Smooth muscle cell of trachea (primary cell): Measurements from ENCODE around the gene SLC25A2. TPM values are rescaled to one million over a fixed set of nuclear protein-coding genes. Genes with fewer than 3 reads are reported as not detected.

Source experiments
- total RNA-seq: library from RNA; depleted of rRNA; stranded (reverse); fragments of >200 nt; gene quantifications from 2 replicates; pipeline ENCODE4 v1.2.1, GENCODE V29; 2014

SLC25A2 gene
- total RNA-seq: 0.50 and 1.0 TPM in 2 replicates

DNA sequence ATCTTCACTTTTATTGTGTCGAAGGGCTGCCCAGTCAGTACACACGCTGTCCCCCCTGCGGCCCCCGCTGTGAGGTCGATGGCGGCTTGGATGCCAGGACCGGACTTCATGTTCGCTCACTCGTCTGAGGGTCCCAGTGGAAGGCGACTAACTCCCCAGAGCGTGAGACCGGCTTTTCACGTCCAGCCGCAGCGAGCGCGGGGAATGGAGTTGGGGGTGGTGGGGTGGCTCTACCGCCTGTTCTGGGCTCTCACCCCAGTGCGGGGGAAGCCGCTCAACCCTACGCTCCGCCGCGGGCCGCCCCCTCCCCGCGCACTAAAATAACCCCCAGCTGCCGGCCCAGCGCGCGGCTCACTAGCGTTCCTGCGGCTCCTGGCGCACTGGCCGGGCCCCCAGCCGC lies at the start of gene SLC25A2:
TSS of gene SLC25A2 (minus strand) at position 294 of the 400 bp plus-strand sequence. CDS start at position 110, 184 bp downstream.

DNA sequence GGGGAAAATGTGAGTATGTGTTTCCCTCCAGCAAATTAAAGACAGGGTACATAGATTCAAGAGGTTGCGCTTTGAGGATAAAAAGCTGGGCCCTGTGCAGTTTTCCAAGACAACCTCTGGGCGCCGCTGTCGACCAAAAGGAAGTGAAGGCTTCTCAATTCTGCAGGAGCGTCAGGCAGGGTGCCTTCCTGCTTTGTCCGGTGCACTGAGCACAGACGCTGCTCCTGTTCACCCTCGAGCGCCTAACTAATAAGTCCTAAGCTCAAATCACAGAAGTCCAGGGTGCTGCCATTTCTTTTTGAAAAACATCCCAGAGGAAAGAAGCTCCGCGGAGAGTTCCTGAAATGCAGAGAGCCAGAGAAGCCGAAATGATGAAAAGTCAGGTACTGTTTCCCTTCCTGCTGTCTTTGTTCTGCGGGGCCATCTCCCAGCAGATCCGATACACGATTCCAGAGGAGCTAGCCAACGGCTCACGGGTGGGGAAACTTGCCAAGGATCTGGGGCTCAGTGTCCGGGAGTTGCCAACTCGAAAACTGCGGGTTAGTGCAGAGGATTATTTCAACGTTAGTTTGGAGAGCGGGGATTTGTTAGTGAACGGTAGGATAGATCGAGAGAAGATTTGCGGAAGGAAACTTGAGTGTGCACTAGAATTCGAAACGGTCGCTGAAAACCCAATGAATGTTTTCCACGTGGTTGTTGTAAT lies 46.2 kb upstream of the SLC25A2 start, which contains the start of gene PCDHGB1:
TSS of gene PCDHGB1 (plus strand) at position 183 of the 703 bp plus-strand sequence. CDS start at position 345, 162 bp downstream.

DNA sequence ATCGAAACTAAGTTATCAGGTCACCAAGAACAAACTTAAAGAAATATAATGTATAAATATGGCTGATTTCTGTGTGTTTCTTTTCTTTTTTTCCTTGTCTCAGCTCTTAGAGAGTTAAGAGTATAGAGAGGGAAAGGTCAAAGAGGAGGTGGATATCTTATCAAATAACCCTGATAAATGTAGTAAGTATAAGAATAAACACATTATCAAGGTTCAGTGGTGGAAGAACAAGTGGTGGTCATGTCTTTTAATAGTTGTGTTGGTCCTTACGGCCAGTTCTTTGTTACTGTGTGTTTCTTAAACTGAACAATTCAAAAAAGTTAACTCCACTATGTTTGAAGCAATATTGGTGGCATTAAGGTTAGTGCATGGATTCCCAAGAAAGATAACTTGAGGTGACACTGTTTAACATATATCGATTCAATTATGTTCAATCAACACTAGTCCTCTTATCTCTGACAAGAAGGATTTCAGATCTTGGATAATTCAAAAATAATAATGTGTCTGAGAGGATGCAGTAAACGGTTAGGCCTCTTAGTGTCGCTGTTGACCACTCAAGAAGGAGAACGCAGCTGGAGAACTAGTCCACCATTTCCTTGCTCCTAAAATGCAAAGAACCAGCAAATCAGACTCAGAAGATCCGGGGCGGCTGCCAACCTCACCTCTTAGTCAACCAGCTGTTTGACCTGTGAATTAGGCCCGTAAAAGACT lies 39.5 kb upstream of the SLC25A2 start, which contains the start of gene PCDHGA3:
TSS of gene PCDHGA3 (plus strand) at position 588 of the 711 bp plus-strand sequence. CDS start 205 bp downstream, outside the sequence.

DNA sequence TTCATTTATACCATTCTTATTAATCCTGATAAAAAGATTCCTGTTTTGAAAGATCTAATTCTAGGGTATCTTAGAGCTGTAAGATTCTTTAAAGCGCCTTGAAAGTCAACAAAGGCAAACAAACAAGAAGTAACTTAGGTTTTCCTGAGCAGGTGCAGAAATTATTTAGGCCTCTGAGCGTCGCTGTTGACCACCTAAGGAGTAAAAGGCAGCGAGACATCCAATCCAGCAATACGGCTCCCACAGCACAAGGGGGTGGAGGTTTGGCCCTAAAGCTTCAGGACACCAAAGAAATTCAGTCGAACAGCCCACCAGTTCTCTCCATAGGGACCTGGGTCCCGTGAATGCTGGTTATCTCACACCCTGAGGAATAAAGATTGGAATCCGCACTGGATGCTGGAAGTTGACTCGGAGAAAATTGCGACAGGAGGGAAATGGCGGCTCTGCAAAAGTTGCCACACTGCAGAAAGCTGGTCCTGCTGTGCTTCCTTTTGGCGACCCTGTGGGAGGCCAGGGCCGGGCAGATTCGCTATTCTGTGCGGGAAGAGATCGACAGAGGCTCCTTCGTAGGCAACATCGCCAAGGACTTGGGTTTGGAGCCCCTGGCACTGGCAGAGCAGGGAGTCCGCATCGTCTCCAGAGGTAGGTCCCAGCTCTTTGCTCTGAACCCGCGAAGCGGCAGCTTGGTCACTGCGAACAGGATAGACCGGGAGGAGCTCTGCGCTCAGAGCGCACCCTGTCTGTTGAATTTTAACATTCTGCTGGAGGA lies 34.9 kb upstream of the SLC25A2 start, which contains the start of gene PCDHGA2:
TSS of gene PCDHGA2 (plus strand) at position 223 of the 769 bp plus-strand sequence.

DNA sequence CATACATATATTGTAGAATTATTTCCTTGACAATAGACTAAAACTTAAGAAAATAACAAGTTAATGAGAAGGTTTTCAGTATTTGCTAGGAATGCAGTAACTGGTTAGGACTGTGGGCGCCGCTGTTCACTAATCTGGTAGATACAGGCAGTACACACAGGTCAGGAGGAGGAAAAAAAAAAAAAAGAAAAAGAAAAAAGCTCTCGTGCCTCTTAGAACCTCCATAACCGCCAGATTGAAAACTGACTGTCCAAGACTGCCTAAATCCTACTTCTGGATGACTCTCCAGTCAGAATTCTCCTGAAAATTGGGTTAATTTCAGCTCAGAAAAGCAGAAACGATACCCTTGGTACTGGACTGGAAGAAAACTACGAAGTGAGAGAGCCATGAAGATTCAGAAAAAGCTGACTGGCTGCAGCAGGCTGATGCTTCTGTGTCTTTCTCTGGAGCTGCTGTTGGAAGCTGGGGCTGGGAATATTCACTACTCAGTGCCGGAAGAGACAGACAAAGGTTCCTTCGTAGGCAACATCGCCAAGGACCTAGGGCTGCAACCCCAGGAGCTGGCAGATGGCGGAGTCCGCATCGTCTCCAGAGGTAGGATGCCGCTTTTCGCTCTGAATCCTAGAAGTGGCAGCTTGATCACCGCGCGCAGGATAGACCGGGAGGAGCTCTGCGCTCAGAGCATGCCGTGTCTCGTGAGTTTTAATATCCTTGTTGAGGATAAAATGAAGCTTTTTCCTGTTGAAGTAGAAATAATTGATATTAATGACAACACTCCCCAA lies 26.6 kb upstream of the SLC25A2 start, which contains the start of gene PCDHGA1:
TSS of gene PCDHGA1 (plus strand) at position 216 of the 782 bp plus-strand sequence.

DNA sequence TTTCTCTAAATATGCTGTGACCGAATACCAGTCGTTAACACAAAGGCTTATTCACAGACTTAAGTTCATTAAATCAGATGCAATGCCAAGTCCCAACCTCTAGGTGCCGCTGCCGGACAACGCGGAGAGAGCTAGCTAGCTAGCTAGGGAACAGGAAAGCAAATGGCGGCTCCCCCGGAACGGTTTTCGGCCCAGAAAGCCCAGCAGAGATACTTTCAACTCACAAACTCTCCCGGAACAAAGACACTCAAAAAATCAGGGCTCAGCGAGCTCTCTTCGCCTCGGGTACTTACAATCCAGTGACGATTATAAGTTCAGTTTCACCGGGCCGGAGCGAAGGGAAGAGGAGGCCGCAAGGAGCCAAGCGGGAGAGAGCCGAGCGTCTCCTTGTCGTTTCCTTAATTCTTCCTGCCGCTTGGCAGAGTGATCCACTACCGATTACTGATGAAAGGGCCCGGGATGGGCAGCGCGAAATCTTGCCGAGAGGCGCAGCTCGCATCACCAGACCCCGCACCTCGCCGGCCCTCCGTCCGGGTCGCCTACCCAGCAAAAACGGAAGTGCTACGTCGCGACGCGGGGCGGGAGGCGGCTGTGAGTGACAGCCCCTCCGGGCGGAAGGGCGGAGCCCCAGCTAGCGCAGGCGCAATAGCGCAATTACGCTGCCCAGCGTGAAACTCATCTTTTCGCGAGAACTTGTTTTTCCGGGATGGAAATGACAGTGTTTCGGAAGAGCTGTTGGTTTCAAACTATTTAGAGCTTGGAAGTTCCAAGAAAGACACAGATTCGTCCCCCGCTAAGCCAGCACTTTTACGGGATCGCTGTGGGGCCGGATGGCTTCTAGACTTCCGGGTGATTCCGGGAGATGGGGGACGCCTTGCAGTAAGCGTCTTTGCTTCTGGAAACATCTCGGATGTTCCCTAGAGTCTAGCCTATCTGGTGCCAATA lies 16.6 kb upstream of the SLC25A2 start, which contains the start of gene TAF7:
TSS of gene TAF7 (minus strand) at position 560 of the 945 bp plus-strand sequence. CDS start 740 bp downstream, outside the sequence.

Other genes starting within 250 kb of the SLC25A2 start
- gene PCDHB2, start 209.4 kb downstream of the SLC25A2 start, total RNA-seq: 0.58 and 3.0 TPM in 2 replicates
- gene PCDHB3, start 203.6 kb downstream of the SLC25A2 start, total RNA-seq: 0.29 and 0.50 TPM in 2 replicates
- 0.15 and 0.17 TPM in 2 replicates for gene PCDHB4, start 182.2 kb downstream of the SLC25A2 start, total RNA-seq
- gene PCDHB5, start 168.8 kb downstream of the SLC25A2 start, total RNA-seq: 0.29 and 1.3 TPM in 2 replicates
- gene PCDHB6, start 154.0 kb downstream of the SLC25A2 start, total RNA-seq: 0.33 TPM in 1 of 2 replicates, not detected in the other
- gene PCDHB7, start 131.4 kb downstream of the SLC25A2 start, total RNA-seq: under 0.01 and 0.66 TPM in 2 replicates
- gene PCDHB8, start 126.3 kb downstream of the SLC25A2 start, total RNA-seq: 0.50 TPM in 1 of 2 replicates, not detected in the other
- 0.15 and 0.50 TPM in 2 replicates for gene PCDHB16, start 121.7 kb downstream of the SLC25A2 start, total RNA-seq
- under 0.01 and 0.17 TPM in 2 replicates for gene PCDHB9, start 116.9 kb downstream of the SLC25A2 start, total RNA-seq
- gene PCDHB10, start 111.7 kb downstream of the SLC25A2 start, total RNA-seq: 0.15 and 0.66 TPM in 2 replicates
- 0.50 TPM in 1 of 2 replicates, not detected in the other for gene PCDHB11, start 104.4 kb downstream of the SLC25A2 start, total RNA-seq
- 0.15 and 0.33 TPM in 2 replicates for gene PCDHB12, start 95.3 kb downstream of the SLC25A2 start, total RNA-seq
- gene PCDHB13, start 90.1 kb downstream of the SLC25A2 start, total RNA-seq: under 0.01 and 1.3 TPM in 2 replicates
- gene PCDHB14, start 80.7 kb downstream of the SLC25A2 start, total RNA-seq: 0.15 and 1.2 TPM in 2 replicates
- under 0.01 and 0.66 TPM in 2 replicates for gene PCDHB15, start 58.7 kb downstream of the SLC25A2 start, total RNA-seq
- 70.8 and 74.8 TPM in 2 replicates for gene TAF7, start 16.7 kb upstream of the SLC25A2 start, total RNA-seq
- 1.3 and 2.3 TPM in 2 replicates for gene PCDHGA1, start 26.5 kb upstream of the SLC25A2 start, total RNA-seq
- gene PCDHGA2, start 34.7 kb upstream of the SLC25A2 start, total RNA-seq: 3.3 and 6.6 TPM in 2 replicates
- gene PCDHGA3, start 39.8 kb upstream of the SLC25A2 start, total RNA-seq: 1.3 and 2.6 TPM in 2 replicates
- gene PCDHGB1, start 46.0 kb upstream of the SLC25A2 start, total RNA-seq: 4.4 and 4.5 TPM in 2 replicates
- 8.9 and 11.1 TPM in 2 replicates for gene PCDHGA4, start 51.0 kb upstream of the SLC25A2 start, total RNA-seq
- 5.1 TPM in 2 replicates for gene PCDHGB2, start 55.9 kb upstream of the SLC25A2 start, total RNA-seq
- gene PCDHGA5, start 60.1 kb upstream of the SLC25A2 start, total RNA-seq: 2.8 and 3.5 TPM in 2 replicates
- 7.1 and 9.4 TPM in 2 replicates for gene PCDHGB3, start 66.2 kb upstream of the SLC25A2 start, total RNA-seq
- gene PCDHGA6, start 69.8 kb upstream of the SLC25A2 start, total RNA-seq: 4.8 and 6.3 TPM in 2 replicates
- gene PCDHGA7, start 78.7 kb upstream of the SLC25A2 start, total RNA-seq: 5.4 and 8.4 TPM in 2 replicates
- gene PCDHGB4, start 83.6 kb upstream of the SLC25A2 start, total RNA-seq: 21.5 and 38.4 TPM in 2 replicates
- gene PCDHGA8, start 88.6 kb upstream of the SLC25A2 start, total RNA-seq: 3.9 and 5.6 TPM in 2 replicates
- gene PCDHGB5, start 93.9 kb upstream of the SLC25A2 start, total RNA-seq: 27.9 and 40.4 TPM in 2 replicates
- gene PCDHGA9, start 98.7 kb upstream of the SLC25A2 start, total RNA-seq: 7.4 and 8.0 TPM in 2 replicates
- gene PCDHGB6, start 104.0 kb upstream of the SLC25A2 start, total RNA-seq: 5.1 and 6.5 TPM in 2 replicates
- 13.8 and 14.7 TPM in 2 replicates for gene PCDHGA10, start 108.9 kb upstream of the SLC25A2 start, total RNA-seq
- 15.7 and 16.4 TPM in 2 replicates for gene PCDHGB7, start 113.6 kb upstream of the SLC25A2 start, total RNA-seq
- 23.0 and 26.9 TPM in 2 replicates for gene PCDHGA11, start 117.0 kb upstream of the SLC25A2 start, total RNA-seq
- 26.0 and 35.4 TPM in 2 replicates for gene PCDHGA12, start 126.5 kb upstream of the SLC25A2 start, total RNA-seq
- 94.1 and 137 TPM in 2 replicates for gene PCDHGC3, start 171.9 kb upstream of the SLC25A2 start, total RNA-seq
- gene PCDHGC4, start 181.0 kb upstream of the SLC25A2 start, total RNA-seq: 4.5 and 6.0 TPM in 2 replicates
- gene PCDHGC5, start 185.0 kb upstream of the SLC25A2 start, total RNA-seq: 7.9 and 8.1 TPM in 2 replicates